22Rv1 (cell line): Measurements from ENCODE around the gene GGNBP2.

ENCODE experiments used
- CTCF ChIP-seq: fragments of 450-650 bp; IDR thresholded peaks from 2 replicates; pipeline ENCODE4 v1.5.1; 2017; ENCODE audit warnings: mild to moderate bottlenecking
- ZFX ChIP-seq: fragments of 450-650 bp; IDR thresholded peaks from 2 replicates; pipeline ENCODE4 v1.6.1; 2017; ENCODE audit warnings: antibody characterized with exemption, borderline replicate concordance

- TF ChIP-seq CTCF (no peak), ZFX (no peak)
Observed at GRCh38 chr17:36498560-36499300, 46.0 kb upstream of the GGNBP2 start.
